NCI-H146 treated with DMSO at 0.1 percent for 48 hours (cell line): ENCODE measurements around the gene PSMD8.
"Not testable (repeated sequence)": the region's sequence is repeated elsewhere in the genome, so short reads cannot be mapped to it uniquely, and the experiment has no call there.

Experiments used
- DNase-seq: peaks from one replicate; lab custom pipeline; 2025; ENCODE audit not compliant: unreplicated experiment; lab: John Stamatoyannopoulos, UW

Gene PSMD8

GRCh38 chr19:38361633-38362075 is 12.7 kb upstream of the PSMD8 start:
- DNase-seq = peak; percentile 85

DNA sequence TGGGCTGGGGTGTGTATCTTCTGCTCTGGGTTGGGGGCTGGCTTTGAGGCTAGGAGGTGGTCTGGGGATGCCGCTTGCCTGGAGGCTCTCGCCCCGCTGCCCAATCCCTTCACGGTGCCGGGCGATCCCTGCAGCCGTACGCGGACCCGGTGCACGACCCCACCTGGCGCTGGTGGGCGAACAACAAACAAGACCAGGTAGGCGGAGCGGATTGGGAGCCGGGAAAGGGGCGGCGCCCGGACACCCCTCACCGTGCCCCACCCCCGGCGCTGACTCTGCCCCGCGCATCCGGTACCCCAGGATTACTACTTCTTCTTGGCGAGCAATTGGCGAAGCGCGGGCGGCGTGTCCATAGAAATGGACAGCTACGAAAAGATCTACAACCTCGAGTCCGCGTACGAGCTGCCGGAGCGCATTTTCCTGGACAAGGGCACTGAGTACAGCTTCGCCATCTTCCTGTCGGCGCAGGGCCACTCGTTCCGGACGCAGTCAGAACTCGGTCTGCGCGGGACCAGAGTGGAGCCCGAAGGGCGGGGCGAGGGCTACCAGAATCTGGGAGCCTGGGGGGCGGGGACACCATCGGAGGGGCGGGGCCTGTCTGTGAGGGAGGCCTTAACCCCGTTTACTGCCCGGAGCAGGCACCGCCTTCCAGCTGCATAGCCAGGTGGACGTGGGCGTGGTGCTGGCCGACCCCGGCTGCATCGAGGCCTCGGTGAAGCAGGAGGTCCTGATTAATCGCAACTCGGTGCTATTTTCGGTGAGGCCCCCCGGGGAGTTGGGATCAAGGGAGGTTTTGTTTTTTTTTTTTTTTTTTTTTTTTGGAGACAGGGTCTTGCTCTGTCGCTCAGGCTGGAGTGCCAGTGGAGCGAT is 12.1 kb upstream of the PSMD8 start:
- DNase-seq = peak; percentile 85

DNA sequence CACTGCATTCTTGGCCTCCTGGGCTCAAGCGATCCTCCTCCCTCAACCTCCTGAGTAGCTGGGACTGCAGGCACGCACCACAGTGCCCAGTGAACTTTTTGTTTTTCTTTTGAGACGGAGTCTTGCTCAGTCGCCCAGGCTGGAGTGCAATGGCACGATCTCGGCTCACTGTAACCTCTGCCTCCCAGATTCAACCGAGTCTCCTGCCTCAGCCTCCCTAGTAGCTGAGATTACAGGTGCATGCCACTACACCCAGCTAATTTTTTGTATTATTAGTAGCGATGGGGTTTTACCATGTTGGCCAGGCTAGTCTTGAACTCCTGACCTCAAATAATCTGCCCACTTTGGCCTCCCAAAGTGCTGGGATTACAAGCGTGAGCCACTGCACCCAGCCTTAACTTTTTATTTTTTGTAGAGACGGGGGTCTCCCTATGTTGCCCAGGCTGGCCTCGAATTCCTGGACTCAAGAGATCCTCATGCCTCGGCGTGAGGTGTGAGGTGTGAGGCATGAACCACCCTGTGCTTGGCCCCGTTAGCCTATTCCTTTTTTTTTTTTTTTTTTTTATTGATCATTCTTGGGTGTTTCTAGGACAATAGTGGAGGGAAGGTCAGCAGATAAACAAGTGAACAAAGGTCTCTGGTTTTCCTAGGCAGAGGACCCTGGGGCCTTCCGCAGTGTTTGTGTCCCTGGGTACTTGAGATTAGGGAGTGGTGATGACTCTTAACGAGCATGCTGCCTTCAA is 11.3 kb upstream of the PSMD8 start:
- not testable (repeated sequence) for DNase-seq

- DNase-seq = no peak
Measured at GRCh38 chr19:38367041-38367440, 7.3 kb upstream of the PSMD8 start.

- no peak for DNase-seq
Measured at GRCh38 chr19:38369584-38369983, 4.8 kb upstream of the PSMD8 start.

GRCh38 chr19:38370299-38370698 is 4.1 kb upstream of the PSMD8 start:
- no peak for DNase-seq

GRCh38 chr19:38371081-38371480 is 3.3 kb upstream of the PSMD8 start:
- no peak for DNase-seq

DNA sequence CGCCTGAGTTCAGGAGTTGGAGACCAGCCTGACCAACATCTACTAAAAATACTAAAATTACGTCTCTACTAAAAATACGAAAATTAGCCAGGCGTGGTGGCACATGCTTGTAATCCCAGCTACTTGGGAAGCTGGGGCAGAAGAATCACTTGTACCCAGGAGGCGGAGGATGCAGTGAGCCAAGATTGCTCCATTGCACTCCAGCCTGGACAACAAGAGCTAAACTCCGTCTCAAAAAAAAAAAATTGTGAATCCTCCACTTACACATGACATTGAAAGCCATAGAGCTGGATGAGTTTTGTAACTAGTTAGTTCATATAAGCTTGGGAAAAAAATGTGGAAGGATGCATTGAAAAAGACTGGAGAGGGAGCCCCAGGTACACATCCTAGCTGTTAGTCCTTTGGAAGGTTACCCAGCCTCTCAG is 452 bp upstream of the PSMD8 start:
- no peak for DNase-seq

GRCh38 chr19:38375098-38375493 is 725 bp downstream of the PSMD8 start:
- no peak for DNase-seq

- no peak for DNase-seq
Measured at GRCh38 chr19:38375748-38376147, 1.4 kb downstream of the PSMD8 start.

DNA sequence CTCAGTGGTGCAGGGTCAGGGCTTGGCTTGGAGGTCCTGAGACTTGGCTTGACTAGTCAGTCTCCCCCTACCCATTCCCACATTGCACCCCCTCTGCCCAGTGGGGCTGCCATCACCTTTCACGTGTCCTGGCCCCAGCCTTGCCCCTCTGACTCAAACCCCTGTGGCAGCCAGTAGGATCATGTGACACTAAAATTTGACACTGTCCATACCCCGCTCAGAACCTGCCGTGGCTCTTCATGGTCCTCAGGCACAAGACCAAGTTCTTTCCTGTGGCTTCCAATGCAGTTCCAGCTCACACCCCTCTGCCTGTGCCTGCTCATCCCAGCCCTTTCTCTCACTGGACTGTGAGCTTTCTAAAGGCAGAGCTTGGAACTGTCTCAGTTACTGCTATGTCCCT is 2.2 kb downstream of the PSMD8 start:
- DNase-seq = no peak

- DNase-seq = no peak
Measured at GRCh38 chr19:38377052-38377451, 2.7 kb downstream of the PSMD8 start.

- DNase-seq = no peak
Measured at GRCh38 chr19:38378866-38379265, 4.5 kb downstream of the PSMD8 start.

DNA sequence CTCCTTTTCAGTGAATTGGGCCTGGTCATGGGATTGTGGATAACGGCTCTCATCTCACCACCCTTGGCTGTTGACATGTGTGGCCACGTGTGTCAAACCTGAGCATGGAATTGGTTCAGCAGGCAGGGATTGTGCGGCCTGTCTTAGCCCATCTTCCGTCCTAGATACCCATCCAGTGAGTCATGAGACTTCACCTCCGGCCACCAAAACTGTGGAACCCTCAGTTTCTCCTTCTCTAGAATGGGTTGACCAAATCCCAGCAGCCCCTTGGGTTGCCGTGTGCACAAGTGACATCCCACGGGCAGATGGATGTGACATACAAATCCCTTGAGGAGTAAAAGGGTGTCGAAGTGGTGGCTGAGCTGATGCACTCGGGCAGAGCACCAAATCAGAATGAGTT is 6.8 kb downstream of the PSMD8 start:
- no peak for DNase-seq

DNA sequence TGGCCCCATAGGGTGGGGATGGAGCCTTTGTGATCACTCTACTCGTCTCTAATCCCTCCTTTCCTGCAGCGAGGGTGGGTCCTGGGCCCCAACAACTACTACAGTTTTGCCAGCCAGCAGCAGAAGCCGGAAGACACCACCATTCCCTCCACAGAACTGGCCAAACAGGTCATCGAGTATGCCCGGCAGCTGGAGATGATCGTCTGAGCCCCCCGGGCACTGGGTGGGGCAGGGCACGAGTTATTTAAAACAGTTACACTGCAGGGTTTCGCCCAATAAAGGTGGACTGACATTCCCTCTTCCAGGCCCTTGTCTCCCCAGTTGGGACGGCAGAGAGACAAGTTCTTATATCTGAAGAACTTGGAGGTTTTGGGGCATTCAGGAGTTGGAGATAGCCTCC is 8.8 kb downstream of the PSMD8 start:
- DNase-seq = no peak

- DNase-seq = no peak
Measured at GRCh38 chr19:38383743-38384142, 9.4 kb downstream of the PSMD8 start.

GRCh38 chr19:38384209-38385027 is 10.0 kb downstream of the PSMD8 start:
- no peak for DNase-seq

GRCh38 chr19:38385057-38385803 is 10.9 kb downstream of the PSMD8 start:
- DNase-seq = no peak

GRCh38 chr19:38385804-38386257 is 11.5 kb downstream of the PSMD8 start:
- DNase-seq = no peak

DNA sequence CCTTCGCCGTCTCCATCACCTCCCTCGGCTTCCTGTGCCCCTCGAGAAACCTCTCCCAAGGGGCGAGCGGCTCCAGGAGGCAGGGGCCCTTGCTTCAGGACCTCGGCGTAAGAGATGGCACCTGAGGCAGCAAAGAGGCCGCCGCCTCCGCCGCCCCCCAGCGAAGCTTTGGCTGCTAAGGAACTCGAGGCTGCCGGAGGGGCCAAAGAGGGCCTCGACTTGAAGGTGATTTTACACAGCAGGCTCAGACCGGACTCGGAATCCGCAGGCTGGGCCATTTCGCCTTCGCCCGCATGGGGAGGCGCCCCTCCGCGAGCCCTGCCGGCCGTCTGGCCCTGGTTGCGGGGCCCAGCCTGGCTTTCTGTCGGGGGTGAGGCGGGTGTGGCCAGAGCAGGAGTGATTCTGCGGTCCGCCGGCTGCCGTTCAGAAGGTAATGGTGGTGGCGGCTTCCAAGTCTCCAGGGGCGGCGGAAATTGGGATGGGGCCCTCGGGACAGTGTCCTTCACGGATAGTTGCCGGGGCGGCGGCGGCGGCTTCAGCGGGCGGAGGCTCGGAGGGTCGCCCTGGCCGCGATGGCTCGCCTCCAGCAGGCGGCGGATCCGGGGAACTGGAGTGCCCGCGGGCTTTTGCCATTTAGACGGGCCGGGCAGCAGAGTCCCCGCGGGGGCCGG is 12.1 kb downstream of the PSMD8 start:
- no peak for DNase-seq
